ENCODE data around the gene RTN4. TPM values are rescaled to one million over a fixed set of nuclear protein-coding genes. Genes with fewer than 3 reads are reported as not detected.

The RTN4 gene
- total and polyA plus RNA-seq, 2 of the 4 experiments (the other 2 are of a cell fraction), result 77.8 to 588 TPM

DNA sequence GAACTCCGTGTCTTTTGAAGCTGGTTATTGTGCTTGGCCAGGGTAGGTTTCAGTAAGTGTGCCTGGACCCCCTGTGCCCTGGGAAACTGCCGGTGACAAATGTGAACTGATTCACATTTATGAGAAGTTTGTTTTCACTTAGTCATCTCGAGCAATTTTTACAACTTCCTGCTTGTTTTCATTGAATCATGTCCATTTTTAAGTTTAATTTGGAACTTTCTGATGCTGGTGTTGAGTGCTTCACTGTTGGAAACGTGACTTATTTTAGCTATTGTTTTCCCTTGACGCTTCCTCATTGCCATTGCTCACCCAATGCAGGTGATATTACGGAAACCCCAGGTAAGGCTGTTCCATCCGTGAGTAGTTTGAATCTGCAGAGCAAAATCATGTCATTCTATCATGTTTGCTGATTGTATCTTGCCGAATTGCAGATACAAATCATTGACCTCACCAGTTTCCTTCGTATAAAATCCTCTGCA lies 97.2 kb downstream of the RTN4 start:
- intact Hi-C loops (cut with micrococcal nuclease) (no loop called here), in situ Hi-C loops (cut with MboI; ENCODE audit: low sequenced_read_pairs) (no loop called here), dilution Hi-C loops (cut with HindIII; ENCODE audit: low sequenced_read_pairs, unreplicated experiment) (no loop called here)
- Histone ChIP-seq H3K23ac (ENCODE audit: low read depth, low read length) (no peak overlapping the region), H4K8ac (ENCODE audit: low read depth in 2 of 2, low read length in 2 of 2) (peak overlapping the region in 1 of 2 experiments; percentile 18; a peak in 1 of 4 replicates), H2BK5ac (ENCODE audit: low read depth, low read length, poor library complexity, severe bottlenecking) (no peak overlapping the region), H3K27me3 (ENCODE audit: control insufficient read depth, insufficient read depth, low read length) (no peaks in the 10 kb centered on the region), H3K9me1 (ENCODE audit: insufficient read depth, low read length) (peaks cover 34% of the 10 kb centered on the region), H3K9me3 (ENCODE audit: control insufficient read depth, insufficient read depth, low read length) (no peaks in the 10 kb centered on the region), H2BK20ac (ENCODE audit: low read depth, low read length) (0 out of 2 replicates have a peak overlapping the region, but pooled peaks have one; percentile 83), H3K79me1 (ENCODE audit: low read depth in 1 of 2, low read length in 2 of 2) (peaks cover 0 to 25% of the 10 kb centered on the region in 2 experiments; a peak in 3 of 4 replicates), H3K36me3 (ENCODE audit: control insufficient read depth, insufficient read depth, low read length) (no peaks in the 10 kb centered on the region), H3K4me2 (ENCODE audit: low read depth, low read length) (peak overlapping the region; percentile 32; the same call in 1 of the 2 replicates), H2AFZ (replicated peaks; ENCODE audit: low read length, poor library complexity) (no peak overlapping the region), H4K91ac (ENCODE audit: insufficient read depth, low read depth, low read length) (no peak overlapping the region), H4K5ac (ENCODE audit: low read depth, low read length) (no peak overlapping the region), H2AK5ac (ENCODE audit: low read depth, low read length) (0 out of 2 replicates have a peak overlapping the region, but pooled peaks have one; percentile 62), H3K27ac (ENCODE audit: insufficient read depth, low read length) (no peak overlapping the region), H3K18ac (ENCODE audit: low read depth, low read length) (no peak overlapping the region), H4K20me1 (ENCODE audit: insufficient read depth, low read length) (no peaks in the 10 kb centered on the region), H3K4me1 (ENCODE audit: control insufficient read depth, insufficient read depth, low read length) (peaks cover 19% of the 10 kb centered on the region), H2BK120ac (ENCODE audit: low read depth, low read length) (peak overlapping the region; percentile 65), H2AK9ac (replicated peaks; ENCODE audit: low read depth, low read length, poor library complexity) (no peak overlapping the region), H3K9ac (ENCODE audit: low read depth, low read length) (no peak overlapping the region), H3K4ac (ENCODE audit: low read depth, low read length) (peak overlapping the region; percentile 38; the same call in 1 of the 2 replicates), H2BK15ac (ENCODE audit: low read depth, low read length) (peak overlapping the region; percentile 60; the same call in 1 of the 3 replicates), H3K56ac (ENCODE audit: extremely low read depth, insufficient read depth, low read length) (no peak overlapping the region), H3K4me3 (ENCODE audit: insufficient read depth, low read depth, low read length) (no peak overlapping the region), H3K14ac (replicated peaks; ENCODE audit: low read depth, low read length) (0 out of 2 replicates have a peak overlapping the region, but pooled peaks have one; percentile 29)
- no TSS peak for BruUV-seq (replicated peaks)
- DNase-seq (no peak), ATAC-seq (ENCODE audit: low read depth) (no peak)
- CTCF ChIA-PET, result interaction anchor here (0.7 kb wide), 1 partner anchor 115 kb away, joined by 5 read pairs; no protein-coding TSS in a partner anchor
- POLR2A ChIA-PET (ENCODE audit: unreplicated experiment), result no interaction called here
- TF ChIP-seq BHLHE40 (IDR thresholded peaks at IDR 0.05; ENCODE audit: low read depth, low read length) (peak; percentile 5; the same call in 1 of the 2 replicates), FOS (IDR thresholded peaks at IDR 0.05; ENCODE audit: low read depth, low read length) (no peak), RCOR1 (IDR thresholded peaks at IDR 0.05; ENCODE audit: insufficient replicate concordance, low read length) (no peak)
- WGBS, 2 experiments (ENCODE audit: extremely low coverage in 2 of 2, insufficient read length in 1 of 2), result no CpG with 5 or more reads among the region's 9 CpGs
